Peyer's patch (tissue), 4 donors: ENCODE results near the gene TMED6.

Experiments used
- CTCF ChIP-seq, 6 experiments: fragments of 450-650 bp in 4 of 6; fragments of 200-600 bp in 2 of 6; sonication (generic) in 1 of 6; IDR thresholded peaks; one replicate each; pipeline ENCODE4 v1.5.1; 2017 to 2019; ENCODE audit warnings: antibody characterized with exemption in 6 of 6, mild to moderate bottlenecking in 3 of 6, moderate library complexity in 1 of 6
- POLR2A ChIP-seq, 2 donors: fragments of 450-650 bp; IDR thresholded peaks; one replicate each; pipeline ENCODE4 v1.5.1; 2017; ENCODE audit warnings: antibody characterized with exemption in 2 of 2, mild to moderate bottlenecking in 2 of 2, moderate library complexity in 2 of 2

- no peak for TF ChIP-seq CTCF (IDR thresholded peaks at IDR 0.05)
- no peak for TF ChIP-seq POLR2A (IDR thresholded peaks at IDR 0.05)
Observed at GRCh38 chr16:69318177-69318910, 33.2 kb downstream of the TMED6 start.
